Stimulated activated CD8-positive, alpha-beta memory T cell treated with anti-CD3 and anti-CD28 coated beads, Interleukin-2, amount 100 ng/mL, for 1 hour (primary cell): ENCODE data around the gene LRBA.

Source experiments
- DNase-seq, 2 donors: peaks; one replicate each; pipeline ENCODE4 v3.0.0-alpha.2; 2020; ENCODE audit warnings: low read depth in 2 of 2

The LRBA gene

DNA sequence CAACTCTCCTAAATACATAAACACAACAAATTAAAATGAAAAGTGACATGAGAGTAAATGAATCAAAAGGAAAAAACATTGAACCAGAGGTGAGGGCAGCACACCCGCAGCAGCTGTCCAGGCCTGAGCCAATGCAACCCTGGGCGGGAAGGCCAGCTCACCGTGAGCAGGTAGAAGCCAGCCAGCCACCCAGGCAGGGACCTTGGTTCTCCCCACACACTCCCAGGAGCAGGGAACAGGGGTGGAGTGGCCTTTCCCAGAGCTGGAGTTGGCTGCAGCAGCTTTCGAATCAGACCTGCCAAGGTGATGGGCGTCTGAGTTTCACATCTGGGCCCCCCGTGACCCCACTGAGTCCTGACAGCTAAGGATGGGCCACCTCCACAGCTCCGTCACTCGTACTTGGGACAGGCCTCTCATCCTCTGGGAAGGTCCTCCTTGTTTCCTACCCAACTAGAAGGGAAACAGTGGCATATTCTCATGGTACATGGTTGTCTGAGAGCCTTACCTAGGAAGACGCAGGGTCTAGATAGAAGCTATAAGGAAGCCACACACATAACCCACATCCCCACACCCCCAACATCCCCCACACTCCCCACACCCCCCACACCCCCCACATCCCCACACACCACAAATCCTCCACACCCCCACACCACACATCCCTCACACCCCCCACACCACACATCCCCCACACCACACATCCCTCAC, 764.6 kb downstream of the LRBA start:
- DNase-seq, result no peak

- no peak for DNase-seq
These were observed 766.9 kb downstream of the LRBA start for GRCh38 chr4:150248181-150248580.

DNA sequence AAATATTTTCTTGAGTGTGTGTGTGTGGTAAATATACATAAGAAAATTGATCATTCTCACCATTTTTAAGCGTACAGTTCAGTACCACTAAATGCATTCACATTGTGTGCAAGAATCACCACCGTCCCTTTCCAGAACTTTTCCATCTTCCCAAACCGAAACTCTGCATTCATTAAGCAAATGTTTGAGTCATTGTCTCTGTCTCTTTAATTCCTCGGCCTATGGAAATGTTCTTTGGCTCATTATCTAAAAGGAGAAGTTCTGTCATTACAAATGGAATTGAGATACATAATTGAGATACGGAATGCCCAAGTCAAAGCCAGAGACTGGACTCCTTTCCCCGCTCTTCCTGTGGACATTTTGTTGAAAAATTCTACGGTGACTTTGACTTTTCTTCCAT, 767.9 kb downstream of the LRBA start:
- no peak for DNase-seq

- no peak for DNase-seq
These were observed 770.5 kb downstream of the LRBA start for GRCh38 chr4:150244600-150244999.

DNA sequence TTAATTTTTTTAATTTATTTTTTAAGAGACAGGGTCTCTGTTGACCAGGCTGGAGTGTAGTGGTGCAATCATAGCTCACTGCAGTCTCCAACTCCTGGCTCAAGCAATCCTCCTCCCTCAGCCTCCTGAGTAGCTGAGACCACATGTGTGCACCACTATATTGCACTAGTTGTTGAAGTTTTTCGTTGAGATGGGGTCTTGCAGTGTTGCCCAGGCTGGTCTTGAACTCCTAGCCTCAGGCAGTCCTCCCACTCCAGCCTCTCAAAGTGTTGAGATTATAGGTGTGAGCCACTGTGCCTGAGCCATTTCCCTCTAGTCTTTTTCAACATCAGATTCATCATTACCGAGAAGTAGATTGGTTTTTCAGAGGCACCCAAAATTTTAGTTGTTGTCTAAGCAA, 771.2 kb downstream of the LRBA start:
- DNase-seq, result no peak

- no peak for DNase-seq
These were observed 772.1 kb downstream of the LRBA start for GRCh38 chr4:150242820-150243458.

DNA sequence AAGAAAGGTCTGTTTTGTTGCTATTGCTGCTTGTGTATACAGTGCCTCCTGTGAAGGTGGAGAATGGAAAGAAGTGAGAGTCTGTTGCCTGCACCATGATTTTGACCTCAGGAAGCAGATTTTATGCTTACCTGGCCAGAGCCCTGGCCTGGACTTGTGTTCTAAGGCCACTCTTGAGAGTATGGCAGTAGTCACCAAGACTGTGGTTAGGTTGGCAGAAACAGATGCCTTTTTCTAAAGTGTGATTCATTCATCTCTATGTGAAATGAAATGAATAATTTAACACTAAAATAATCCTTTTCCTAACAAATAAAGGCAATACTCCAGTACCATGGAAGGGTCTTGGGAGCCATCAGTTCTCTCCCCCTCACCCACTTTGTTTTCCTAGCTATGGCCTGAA, 775.1 kb downstream of the LRBA start:
- no peak for DNase-seq

GRCh38 chr4:150238591-150238990, 776.5 kb downstream of the LRBA start:
- DNase-seq, result no peak

DNA sequence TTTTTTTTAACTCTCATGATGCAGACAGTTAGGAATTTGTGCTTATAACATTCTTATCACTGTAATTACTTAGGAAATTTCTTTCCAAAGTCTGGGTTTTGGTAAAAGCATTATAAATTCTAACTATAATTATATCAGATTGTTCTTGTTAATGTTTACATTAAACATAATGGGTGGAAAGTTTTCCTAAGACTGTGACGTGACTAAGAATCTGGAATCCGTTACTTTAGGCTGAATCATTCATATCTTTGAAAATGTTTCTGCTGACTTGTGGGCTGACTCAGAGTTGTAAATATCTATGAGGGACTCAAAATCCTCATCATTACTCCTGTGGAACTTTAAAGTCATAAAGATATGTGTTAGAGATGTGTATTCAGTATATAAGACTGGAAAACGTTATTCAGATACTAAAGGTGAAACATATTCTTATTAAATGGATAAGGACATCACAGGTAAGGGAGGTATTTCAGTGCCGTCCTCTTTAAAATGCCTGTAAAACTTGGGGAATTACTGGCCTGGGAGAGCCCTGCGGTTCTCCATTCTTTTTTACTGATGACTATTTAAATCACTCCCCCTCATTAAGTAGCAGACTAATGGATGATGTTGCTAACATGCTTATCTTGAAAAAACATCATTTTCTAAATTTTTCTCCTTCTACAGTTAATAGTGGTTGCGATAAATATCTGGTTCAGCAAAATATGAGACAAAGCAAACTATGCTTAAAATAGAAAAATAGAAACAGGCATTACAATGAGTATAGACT, 777.8 kb downstream of the LRBA start:
- DNase-seq, result no peak

DNA sequence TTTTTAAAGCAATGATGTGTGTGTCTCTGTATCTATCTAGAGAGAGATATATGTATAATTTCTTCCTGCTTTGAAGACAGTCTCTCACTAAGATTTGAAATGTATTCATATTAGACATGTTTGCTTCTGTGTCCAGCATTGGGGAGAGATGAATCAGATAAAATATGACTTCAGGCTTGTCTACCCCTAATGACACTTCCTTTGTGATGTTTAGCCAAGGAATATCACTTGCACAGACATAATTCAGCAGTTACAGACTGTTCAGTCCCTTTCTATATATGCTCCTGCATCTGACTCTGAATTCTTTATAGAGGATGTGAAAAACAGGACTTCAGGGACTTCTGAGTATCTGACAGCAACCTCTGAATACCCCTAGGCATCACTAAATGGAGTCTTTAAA, 778.5 kb downstream of the LRBA start:
- DNase-seq, result no peak

DNA sequence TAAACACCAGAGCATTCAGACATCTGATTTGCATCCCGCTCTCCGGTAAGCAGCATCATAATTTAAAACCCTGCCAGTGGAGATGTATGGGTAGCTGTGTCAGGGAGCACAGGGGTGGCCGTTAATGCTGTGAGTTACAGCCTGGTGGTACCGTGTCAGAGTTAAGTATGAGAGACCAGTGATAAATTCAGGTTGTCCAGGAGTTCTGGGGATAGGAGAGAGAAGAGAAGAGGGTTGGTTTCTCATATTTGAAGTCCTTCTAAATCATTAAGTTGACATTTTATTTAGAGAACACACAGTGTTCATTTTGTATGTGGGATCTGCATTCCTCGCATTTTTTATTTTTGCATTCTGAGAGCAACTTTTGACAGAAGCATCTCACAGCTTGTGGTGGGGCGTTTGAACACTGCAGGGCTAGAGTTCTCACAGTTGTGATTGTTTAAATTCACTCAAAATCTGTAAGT, 779.2 kb downstream of the LRBA start:
- DNase-seq, result no peak

DNA sequence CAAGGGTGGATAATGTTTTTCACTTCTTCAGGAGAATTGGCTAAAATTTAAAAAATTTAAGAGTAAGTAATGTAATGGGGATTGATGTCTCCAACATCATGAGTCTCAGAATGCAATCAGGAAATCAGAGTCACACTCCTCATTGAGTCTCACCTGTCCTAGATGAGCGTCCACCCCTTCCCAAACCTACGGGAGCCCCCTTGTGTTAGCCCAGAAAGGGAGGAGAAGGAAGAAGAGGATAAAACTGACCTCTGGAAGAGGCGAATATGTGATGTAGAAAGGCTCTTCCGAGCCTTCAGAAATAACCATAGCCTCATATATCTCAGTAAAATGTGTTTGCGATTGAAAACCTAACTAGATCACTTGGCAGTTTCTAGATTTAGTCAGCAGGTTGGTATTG, 779.8 kb downstream of the LRBA start:
- DNase-seq, result no peak

DNA sequence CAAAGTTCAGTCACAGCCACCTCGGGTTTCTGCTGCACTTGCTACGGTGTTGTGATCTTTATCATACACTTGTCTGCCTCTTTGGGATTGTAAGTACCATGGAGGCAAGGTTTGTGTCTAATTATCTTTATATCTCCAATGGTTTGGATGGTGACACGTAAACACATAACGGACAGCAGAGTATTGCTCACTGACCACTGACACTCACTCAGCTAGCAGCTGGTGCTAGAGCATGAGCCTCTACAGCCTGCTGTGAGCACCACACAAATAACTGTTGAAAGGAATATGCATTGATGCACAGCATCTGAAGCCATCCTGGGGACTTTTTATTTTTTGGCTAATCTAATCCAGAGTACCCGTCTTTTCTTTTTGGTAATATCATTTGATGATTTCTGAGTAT, 780.8 kb downstream of the LRBA start:
- no peak for DNase-seq

GRCh38 chr4:150232029-150232428, 783.1 kb downstream of the LRBA start:
- DNase-seq, result no peak

DNA sequence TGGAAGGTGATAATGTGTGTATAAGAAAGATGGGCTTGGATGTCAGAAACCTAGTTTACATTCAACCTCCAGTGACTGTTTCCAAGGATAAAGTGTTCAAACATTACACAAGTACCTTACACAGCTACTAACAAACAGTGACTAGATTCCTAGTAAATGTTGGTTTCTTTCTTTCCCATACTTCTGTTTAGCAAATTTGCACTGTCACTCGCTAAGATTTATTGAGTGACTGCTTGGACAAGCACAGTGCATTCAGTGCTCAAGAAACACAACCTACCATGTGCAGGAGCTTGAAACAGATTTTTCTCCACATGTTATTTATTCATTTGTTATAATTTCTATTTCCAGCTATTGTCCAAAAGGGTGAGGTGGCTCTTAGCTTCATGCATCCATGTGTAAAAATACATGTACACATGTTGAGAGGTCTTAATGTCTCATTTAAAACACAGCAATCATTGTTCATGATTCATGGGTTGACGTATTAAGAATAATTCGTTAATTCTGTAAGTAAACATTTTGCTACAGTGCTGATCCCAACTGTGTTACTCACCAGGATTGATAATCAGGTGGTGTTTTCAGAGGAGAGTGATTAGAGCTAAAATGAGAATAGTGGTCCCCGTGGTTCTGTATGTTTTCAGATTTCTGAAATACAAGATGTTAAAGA, 783.8 kb downstream of the LRBA start:
- DNase-seq, result no peak

- no peak for DNase-seq
These were observed 784.5 kb downstream of the LRBA start for GRCh38 chr4:150230561-150230960.

GRCh38 chr4:150229520-150229919, 785.6 kb downstream of the LRBA start:
- DNase-seq, result no peak

- DNase-seq, result no peak
These were observed 790.0 kb downstream of the LRBA start for GRCh38 chr4:150224896-150225591.

- no peak for DNase-seq
These were observed 795.2 kb downstream of the LRBA start for GRCh38 chr4:150219841-150220240.

GRCh38 chr4:150218447-150218846, 796.6 kb downstream of the LRBA start:
- no peak for DNase-seq

DNA sequence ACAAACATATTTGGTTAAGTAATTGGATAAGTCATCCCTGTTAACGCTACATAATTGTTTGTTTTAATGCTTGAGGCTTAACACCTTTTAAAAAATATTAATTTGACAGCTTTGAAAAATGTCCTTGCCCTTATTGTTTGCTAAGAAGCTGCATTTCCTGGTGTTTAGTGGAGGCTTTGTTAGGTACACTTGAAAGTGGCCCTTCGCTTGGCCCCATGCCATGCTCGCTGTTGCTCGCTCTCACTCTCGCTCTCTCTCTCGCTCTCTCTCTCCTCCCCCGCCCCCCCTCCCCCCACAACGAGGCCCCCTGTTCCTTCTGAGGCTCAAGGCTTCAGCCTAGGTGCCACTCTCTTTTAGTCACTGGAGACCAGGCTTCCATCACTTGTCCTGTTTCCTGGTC, 797.3 kb downstream of the LRBA start:
- no peak for DNase-seq

- DNase-seq, result no peak
These were observed 797.9 kb downstream of the LRBA start for GRCh38 chr4:150217192-150217591.
